ENCODE results near the gene MORC4.

- TF ChIP-seq POLR2A (IDR thresholded peaks at IDR 0.05; ENCODE audit: low read length) = no peak
- TF ChIP-seq GATA1 (IDR thresholded peaks at IDR 0.05; ENCODE audit: low read depth, low read length) = no peak
Measured at GRCh38 chrX:106973433-106974149, 26.4 kb downstream of the MORC4 start.
